ENCODE measurements around the gene NEUROD2. TPM values are rescaled to one million over a fixed set of nuclear protein-coding genes. Genes with fewer than 3 reads are reported as not detected.

The NEUROD2 gene
- total RNA-seq, 1 donor = not detected

- no peak overlapping the region for H3K4me3 ChIP-seq (ENCODE audit: low read depth, low read length)
- DNase-seq (ENCODE audit: low read depth) = no peak
- TF ChIP-seq CTCF (IDR thresholded peaks at IDR 0.05; ENCODE audit: insufficient read depth, low read depth, low read length) = no peak
Observed at GRCh38 chr17:39555368-39555767, 52.4 kb downstream of the NEUROD2 start.

Other genes with a start within 250 kb of the NEUROD2 start
- gene FBXL20, start 206.3 kb downstream of the NEUROD2 start, total RNA-seq = 10.6 and 16.0 TPM in 2 replicates
- gene MED1, start 156.7 kb downstream of the NEUROD2 start, total RNA-seq = 20.3 and 31.1 TPM in 2 replicates
- 39.3 and 39.6 TPM in 2 replicates for gene CDK12, start 146.4 kb downstream of the NEUROD2 start, total RNA-seq
- not detected in 2 replicates for gene PPP1R1B, start 19.0 kb upstream of the NEUROD2 start, total RNA-seq
- 23.7 and 42.5 TPM in 2 replicates for gene STARD3, start 29.2 kb upstream of the NEUROD2 start, total RNA-seq
- gene TCAP, start 57.4 kb upstream of the NEUROD2 start, total RNA-seq = under 0.01 TPM in 1 of 2 replicates, not detected in the other
- not detected in 2 replicates for gene PNMT, start 60.5 kb upstream of the NEUROD2 start, total RNA-seq
- 4.7 and 7.7 TPM in 2 replicates for gene PGAP3, start 80.1 kb upstream of the NEUROD2 start, total RNA-seq
- gene ERBB2, start 92.1 kb upstream of the NEUROD2 start, total RNA-seq = 42.2 and 47.1 TPM in 2 replicates
- 19.0 and 30.3 TPM in 2 replicates for gene MIEN1, start 122.6 kb upstream of the NEUROD2 start, total RNA-seq
- 0.97 and 1.3 TPM in 2 replicates for gene GRB7, start 130.0 kb upstream of the NEUROD2 start, total RNA-seq

Measured in fibroblast of villous mesenchyme (primary cell).